Bronchial epithelial cell (primary cell): ENCODE results near the gene KCNAB2. TPM values are rescaled to one million over a fixed set of nuclear protein-coding genes. Genes with fewer than 3 reads are reported as not detected.

ENCODE experiments used
- DNase-seq: peaks from one replicate; pipeline ENCODE4 v3.0.0-alpha.2; 2010; ENCODE audit warnings: low read depth
- FAIRE-seq: peaks from 2 replicates; lab custom pipeline; 2011; peaks lifted over from hg19 to GRCh38; lab: Jason Lieb, UNC
- H3K27me3 ChIP-seq: 2 replicates; pipeline ENCODE4 v1.5.1; 2011; ENCODE audit warnings: low read length; ENCODE audit not compliant: control insufficient read depth, insufficient read depth
- H3K36me3 ChIP-seq: 2 replicates; pipeline ENCODE4 v1.5.1; 2011; ENCODE audit warnings: low read length; ENCODE audit not compliant: control insufficient read depth, insufficient read depth
- H3K4me3 ChIP-seq: 2 replicates; pipeline ENCODE4 v1.5.1; 2011; ENCODE audit warnings: mild to moderate bottlenecking, low read depth, low read length, control low read depth
- total RNA-seq: library from RNA; depleted of rRNA; stranded (reverse); fragments of >200 nt; gene quantifications from 2 replicates; pipeline ENCODE4 v1.2.1, GENCODE V29; 2014
- TF ChIP-seq, protein P1 (sequence below): IDR thresholded peaks from 2 replicates; pipeline ENCODE4 v1.5.1; 2011; ENCODE audit warnings: mild to moderate bottlenecking, moderate library complexity, low read length, control low read depth, inconsistent platforms; ENCODE audit not compliant: insufficient read depth, severe bottlenecking

KCNAB2 gene
- total RNA-seq, 1 donor from 2014 or later: 1.8 TPM

DNA sequence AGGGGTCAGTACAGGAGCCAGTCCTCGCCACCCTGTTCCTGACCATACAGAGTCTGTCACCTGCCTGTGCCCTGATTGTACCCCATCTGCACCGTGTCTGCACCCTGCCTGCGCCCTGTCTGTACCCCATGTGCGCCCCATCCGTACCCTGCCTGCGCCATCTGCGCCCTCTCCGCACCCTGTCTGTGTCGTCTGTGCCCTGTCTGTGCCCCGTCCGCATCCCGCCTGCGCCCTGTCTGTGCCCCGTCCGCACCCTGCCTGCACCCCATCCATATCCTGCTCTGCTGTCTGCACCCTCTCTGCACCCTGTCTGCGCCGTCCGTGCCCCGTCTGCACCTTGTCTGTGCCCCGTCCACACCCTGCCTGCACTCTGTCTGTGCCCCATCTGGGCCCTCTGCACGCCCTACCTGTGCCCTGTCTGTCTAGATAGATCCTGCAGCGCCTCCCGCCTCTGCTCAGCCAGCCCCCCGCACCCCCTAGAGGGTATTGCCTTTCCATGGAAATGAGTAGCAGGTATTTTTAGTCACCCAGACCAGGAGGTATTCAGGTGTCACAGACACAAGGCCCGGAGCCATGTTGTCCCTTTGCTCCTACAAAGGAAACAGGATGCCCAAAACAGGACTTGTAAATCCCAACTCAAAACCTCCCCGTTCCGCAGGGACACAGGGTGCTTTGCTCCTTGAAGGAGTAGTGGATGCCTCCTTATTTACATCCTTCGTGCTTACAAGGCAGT is 45.8 kb upstream of the KCNAB2 start:
- DNase-seq (no peak), FAIRE-seq (no peak)
- no peaks in the 10 kb centered on the region for H3K36me3 ChIP-seq
- TF ChIP-seq, protein P1, sequence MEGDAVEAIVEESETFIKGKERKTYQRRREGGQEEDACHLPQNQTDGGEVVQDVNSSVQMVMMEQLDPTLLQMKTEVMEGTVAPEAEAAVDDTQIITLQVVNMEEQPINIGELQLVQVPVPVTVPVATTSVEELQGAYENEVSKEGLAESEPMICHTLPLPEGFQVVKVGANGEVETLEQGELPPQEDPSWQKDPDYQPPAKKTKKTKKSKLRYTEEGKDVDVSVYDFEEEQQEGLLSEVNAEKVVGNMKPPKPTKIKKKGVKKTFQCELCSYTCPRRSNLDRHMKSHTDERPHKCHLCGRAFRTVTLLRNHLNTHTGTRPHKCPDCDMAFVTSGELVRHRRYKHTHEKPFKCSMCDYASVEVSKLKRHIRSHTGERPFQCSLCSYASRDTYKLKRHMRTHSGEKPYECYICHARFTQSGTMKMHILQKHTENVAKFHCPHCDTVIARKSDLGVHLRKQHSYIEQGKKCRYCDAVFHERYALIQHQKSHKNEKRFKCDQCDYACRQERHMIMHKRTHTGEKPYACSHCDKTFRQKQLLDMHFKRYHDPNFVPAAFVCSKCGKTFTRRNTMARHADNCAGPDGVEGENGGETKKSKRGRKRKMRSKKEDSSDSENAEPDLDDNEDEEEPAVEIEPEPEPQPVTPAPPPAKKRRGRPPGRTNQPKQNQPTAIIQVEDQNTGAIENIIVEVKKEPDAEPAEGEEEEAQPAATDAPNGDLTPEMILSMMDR: no peak
- H3K4me3 ChIP-seq: no peak overlapping the region
- H3K27me3 ChIP-seq: no peaks in the 10 kb centered on the region

DNA sequence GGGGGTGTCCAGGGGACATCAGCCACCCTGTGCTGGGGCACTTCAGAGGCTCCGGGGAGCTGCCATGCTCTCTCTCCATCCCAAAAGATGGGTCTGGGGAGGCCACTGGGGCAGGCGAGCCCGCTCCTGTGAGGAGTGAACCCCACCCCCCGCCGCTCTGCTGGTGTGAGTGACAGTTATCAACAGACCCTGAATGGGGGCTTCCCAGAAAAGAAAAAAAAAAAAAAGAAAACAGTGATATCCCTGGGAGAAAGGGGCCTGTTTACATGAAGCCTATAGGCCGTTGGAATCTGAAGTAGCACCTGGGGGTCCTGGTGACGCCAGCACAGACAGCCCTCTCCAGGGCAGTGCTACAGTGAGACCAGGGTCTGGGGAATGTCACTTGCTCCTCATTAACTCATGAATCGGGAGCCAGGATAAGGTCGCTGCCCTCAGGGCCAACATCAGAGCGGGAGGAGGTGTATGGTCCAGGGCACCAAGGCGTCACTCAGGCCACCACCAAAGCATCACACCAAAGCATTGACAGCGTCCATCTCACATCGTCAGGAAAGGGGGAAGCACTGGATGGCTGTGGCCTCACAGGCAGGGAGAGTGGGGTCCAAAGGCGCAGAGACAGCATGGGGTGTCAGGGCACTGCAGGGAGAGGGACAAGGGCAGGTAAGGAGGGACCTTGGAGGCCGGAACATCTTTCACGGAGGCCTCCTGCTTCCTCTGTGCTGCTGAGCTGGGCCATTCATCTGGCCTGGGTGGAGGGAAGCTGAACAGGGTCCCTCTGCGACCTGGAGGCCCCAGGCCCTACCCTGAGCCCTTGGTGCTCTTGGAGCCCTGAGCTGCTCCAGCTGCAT is 45.0 kb upstream of the KCNAB2 start:
- Histone ChIP-seq H3K4me3 (no peak overlapping the region), H3K36me3 (no peaks in the 10 kb centered on the region), H3K27me3 (no peaks in the 10 kb centered on the region)
- no peak for DNase-seq
- TF ChIP-seq, protein P1: no peak
- FAIRE-seq: no peak

DNA sequence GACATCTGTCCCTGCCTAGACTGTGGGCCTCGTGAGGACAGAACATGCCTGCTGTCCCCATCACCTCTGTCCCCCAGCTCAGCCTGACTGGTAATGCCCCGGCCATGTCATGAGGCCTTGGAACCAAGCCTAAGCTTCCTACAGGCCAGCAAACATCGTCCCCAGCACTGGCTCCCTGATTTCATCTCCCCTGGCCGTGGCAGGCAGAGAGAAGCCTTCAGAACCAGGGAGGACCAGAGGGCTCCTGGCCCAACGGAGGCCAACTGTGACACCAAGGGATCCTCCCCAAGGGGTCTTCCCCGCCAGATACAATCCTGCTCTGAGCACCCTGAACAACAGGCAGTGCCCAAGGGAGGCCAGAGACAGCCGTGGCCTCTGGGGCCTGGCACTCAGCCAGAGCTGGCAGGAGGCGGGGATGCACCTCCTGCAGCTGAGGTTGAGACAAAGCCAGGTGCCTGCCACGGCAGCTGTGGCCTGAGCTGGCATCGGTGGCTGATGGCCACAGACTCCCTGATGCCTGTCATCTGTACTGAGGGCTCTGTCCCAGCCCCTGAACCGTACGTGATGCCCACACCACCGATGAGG is 43.6 kb upstream of the KCNAB2 start:
- no peak for DNase-seq
- TF ChIP-seq, protein P1: no peak
- H3K27me3 ChIP-seq: no peaks in the 10 kb centered on the region
- FAIRE-seq: no peak
- no peaks in the 10 kb centered on the region for H3K36me3 ChIP-seq
- H3K4me3 ChIP-seq: no peak overlapping the region

DNA sequence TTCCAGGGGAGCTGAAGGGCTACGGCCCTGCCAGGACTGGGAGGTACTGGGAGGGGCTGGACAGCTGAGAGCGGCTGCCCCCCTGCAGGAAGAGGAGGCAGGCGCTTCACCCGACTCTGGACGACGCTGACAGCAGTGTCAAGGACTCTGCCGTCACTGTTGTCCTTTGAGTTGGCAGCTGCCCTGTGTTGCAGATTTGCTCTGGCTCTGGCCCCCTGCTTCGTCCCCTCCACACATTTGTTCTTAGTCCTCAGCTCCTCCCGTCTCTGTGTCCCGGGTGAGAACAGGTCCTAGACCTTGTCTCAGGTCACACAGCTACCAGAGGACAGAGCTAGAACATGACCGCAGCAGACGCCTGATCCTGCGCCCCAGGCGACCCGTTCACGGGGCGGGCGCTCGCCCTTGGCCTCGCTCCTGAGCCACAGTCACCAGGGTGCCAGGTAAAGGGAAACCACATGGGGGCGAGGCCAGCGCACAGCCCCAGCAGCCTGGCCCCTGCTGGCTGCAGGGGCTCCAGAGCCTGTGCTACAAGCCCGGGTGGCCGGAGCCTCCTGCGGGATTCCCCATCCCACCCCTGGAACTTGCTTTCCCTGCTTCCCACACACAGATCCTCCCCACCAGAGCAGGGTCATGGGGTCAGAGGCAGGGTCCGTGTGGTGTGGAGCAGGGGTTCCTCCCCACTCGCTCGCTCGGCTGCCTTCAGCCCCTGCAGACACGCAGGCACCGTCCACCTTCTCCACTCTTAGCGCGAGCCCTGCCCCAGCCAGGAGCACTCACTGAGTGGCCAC is 42.8 kb upstream of the KCNAB2 start:
- DNase-seq: no peak
- FAIRE-seq: no peak
- H3K4me3 ChIP-seq: no peak overlapping the region
- no peaks in the 10 kb centered on the region for H3K36me3 ChIP-seq
- TF ChIP-seq, protein P1: no peak
- H3K27me3 ChIP-seq: no peaks in the 10 kb centered on the region

DNA sequence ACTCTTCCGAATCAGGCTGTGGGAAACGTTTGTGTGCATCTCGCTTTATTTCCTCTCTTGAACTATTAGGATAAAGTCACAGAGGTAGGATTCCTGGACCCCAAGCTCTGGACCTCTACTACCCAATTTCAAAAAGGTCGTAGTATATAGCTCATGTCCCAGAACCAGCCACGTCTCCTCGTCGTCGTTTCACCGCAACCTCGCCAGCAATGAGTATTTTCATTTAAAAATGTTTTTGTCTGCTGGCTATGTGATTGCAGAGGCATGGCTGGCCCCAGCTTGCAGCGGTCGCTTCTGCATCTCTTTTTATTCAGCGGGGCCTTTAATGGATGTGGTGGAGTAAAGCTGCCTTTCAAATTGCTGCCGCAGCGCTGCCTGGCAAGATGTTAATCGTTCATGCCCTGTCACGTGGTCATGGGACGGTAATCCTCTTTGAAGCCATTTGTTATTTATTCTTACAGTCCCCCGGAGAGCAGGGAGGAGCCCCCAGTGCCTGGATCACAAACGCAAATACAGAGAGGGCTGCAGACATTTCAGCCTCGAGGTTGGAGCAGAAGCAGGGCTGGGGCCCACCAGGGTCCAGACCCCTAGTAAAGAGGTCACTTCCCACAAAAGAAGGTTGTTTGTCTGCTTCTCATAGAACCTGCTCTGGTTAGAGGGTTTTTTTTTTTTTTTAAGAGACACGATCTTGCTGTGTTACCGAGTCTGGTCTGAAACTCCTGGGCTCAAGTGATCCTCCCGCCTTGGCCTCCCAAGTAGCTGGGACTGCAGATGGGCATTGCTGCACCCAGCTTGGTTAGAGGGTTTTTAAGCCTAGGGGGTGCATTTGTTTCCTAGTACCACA is 41.9 kb upstream of the KCNAB2 start:
- Histone ChIP-seq H3K27me3 (no peaks in the 10 kb centered on the region), H3K4me3 (no peak overlapping the region), H3K36me3 (no peaks in the 10 kb centered on the region)
- FAIRE-seq: no peak
- DNase-seq: no peak
- TF ChIP-seq, protein P1: no peak
